Measurements from ENCODE around the gene FRK. TPM values are rescaled to one million over a fixed set of nuclear protein-coding genes. Genes with fewer than 3 reads are reported as not detected.

FRK gene
- total and polyA plus RNA-seq, 5 donors from 2014 or later, result not detected

DNA sequence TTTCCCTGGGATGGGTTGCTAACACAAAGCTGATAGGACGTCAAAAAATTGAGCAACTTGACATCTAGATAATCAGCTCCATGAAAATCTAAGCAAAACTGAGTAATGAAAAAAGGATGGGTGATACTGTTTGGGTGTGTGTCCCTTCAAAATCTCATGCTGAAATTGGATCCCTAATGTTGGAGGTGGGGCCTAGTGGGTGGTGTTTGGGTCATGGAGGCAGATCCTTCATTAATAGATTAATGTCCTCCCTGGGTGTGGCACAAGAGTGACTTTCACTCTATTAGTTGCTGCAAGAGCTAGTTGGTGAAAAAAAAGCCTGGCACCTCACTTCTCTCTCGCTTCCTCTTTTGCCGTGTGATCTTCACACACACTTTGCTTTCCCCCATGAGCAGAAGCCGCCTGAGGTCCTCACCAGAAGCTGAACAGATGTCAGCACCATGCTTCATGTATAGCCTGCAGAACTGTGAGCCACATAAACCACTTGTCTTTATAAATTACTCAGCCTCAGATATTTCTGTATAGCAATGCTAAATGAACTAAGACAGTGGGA is 160.9 kb downstream of the FRK start:
- no peaks in the 10 kb centered on the region for H3K4me1 Mint-ChIP-seq

DNA sequence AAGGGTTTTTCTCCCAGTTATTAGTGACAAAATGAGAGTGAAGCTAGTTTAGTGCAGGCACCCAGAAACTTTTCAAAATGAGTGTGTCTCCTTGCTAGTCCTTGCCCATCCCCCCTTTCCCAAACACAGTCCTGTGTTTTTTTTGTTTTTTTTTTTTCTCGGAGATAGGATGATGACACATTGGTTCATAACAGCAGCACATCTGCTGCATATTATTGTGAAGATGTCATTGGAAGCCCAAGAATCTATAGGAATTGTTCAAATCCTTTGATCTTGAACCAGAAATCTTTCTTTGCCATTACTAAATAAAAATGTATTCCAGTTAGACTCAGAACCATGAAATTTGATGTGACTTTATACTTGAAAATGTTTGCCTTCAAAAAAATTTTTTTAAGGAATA is 162.4 kb downstream of the FRK start:
- Histone ChIP-seq H3K27ac (ENCODE audit: insufficient read depth, low read length, poor library complexity, severe bottlenecking) (no peak overlapping the region), H3K36me3 (ENCODE audit: control insufficient read depth, insufficient read depth, low read length) (no peaks in the 10 kb centered on the region), H3K4me3 (ENCODE audit: low read depth, low read length) (no peak overlapping the region), H3K4me1 (ENCODE audit: control insufficient read depth, insufficient read depth, low read length, poor library complexity, severe bottlenecking) (no peaks in the 10 kb centered on the region), H3K27me3 (ENCODE audit: control insufficient read depth, insufficient read depth, low read length) (no peaks in the 10 kb centered on the region), H3K9me3 (ENCODE audit: control insufficient read depth in 2 of 2, low read length in 2 of 2) (no peaks in the 10 kb centered on the region)
- Mint-ChIP-seq H3K27ac (no peak overlapping the region), H3K36me3 (no peaks in the 10 kb centered on the region), H3K27me3 (no peaks in the 10 kb centered on the region), H3K4me1 (no peaks in the 10 kb centered on the region), H3K9me3 (peaks cover 0 to 2% (median 0%) of the 10 kb centered on the region in 7 donors), H3K4me3 (no peak overlapping the region)
- no peak for ATAC-seq (ENCODE audit: low read depth in 2 of 2)
- no peak for DNase-seq

More for the DNA sequence above, 160.9 kb downstream of the FRK start:
- Mint-ChIP-seq H3K36me3 (no peaks in the 10 kb centered on the region), H3K27me3 (no peaks in the 10 kb centered on the region), H3K9me3 (peaks cover 0 to 2% (median 0%) of the 10 kb centered on the region in 7 donors), H3K4me3 (no peak overlapping the region), H3K27ac (no peak overlapping the region)
- no peaks in the 10 kb centered on the region for H3K36me3 ChIP-seq (ENCODE audit: control insufficient read depth, insufficient read depth, low read length)
- no peaks in the 10 kb centered on the region for H3K27me3 ChIP-seq (ENCODE audit: control insufficient read depth, insufficient read depth, low read length)
- H3K27ac ChIP-seq (ENCODE audit: insufficient read depth, low read length, poor library complexity, severe bottlenecking), result no peak overlapping the region
- no peak overlapping the region for H3K4me3 ChIP-seq (ENCODE audit: low read depth, low read length)
- DNase-seq, result no peak
- H3K9me3 ChIP-seq (ENCODE audit: control insufficient read depth in 2 of 2, low read length in 2 of 2), result no peaks in the 10 kb centered on the region
- no peak for ATAC-seq (ENCODE audit: low read depth in 2 of 2)
- no peaks in the 10 kb centered on the region for H3K4me1 ChIP-seq (ENCODE audit: control insufficient read depth, insufficient read depth, low read length, poor library complexity, severe bottlenecking)

DNA sequence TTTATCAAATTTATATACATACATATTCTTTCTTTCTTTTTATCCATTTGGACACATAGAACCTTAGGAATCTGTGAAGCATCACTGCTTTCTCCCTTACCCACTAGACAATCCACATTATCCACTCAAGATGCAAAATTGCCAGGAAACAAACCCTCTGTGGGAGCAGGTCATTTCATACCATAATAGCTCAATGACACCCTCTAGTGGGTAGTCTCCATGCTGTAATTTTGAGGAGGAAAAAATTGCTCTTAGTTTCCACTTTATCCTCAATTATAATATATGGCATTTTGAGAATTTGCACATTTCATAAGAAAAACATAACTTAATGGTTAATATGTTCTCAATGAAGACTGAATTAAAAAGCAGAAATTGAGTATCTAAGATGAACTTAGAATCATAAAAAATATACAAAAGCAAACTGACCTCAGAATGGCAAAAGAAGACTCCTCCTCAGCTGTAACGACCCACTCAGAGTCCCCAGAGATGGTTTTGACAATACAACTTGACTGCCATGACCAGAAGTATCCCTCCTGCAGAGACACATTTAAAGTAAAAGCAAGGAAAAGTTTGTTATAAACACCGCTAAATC is 164.1 kb downstream of the FRK start:
- Mint-ChIP-seq H3K27me3 (no peaks in the 10 kb centered on the region), H3K9me3 (peaks cover 0 to 2% (median 0%) of the 10 kb centered on the region in 7 donors), H3K36me3 (no peaks in the 10 kb centered on the region), H3K4me3 (no peak overlapping the region), H3K4me1 (no peaks in the 10 kb centered on the region), H3K27ac (no peak overlapping the region)
- no peaks in the 10 kb centered on the region for H3K36me3 ChIP-seq (ENCODE audit: control insufficient read depth, insufficient read depth, low read length)
- ATAC-seq (ENCODE audit: low read depth in 2 of 2), result no peak
- no peaks in the 10 kb centered on the region for H3K27me3 ChIP-seq (ENCODE audit: control insufficient read depth, insufficient read depth, low read length)
- no peak overlapping the region for H3K27ac ChIP-seq (ENCODE audit: insufficient read depth, low read length, poor library complexity, severe bottlenecking)
- peak in 1 of 3 donors; percentile 7 for DNase-seq
- no peak overlapping the region for H3K4me3 ChIP-seq (ENCODE audit: low read depth, low read length)
- H3K9me3 ChIP-seq (ENCODE audit: control insufficient read depth in 2 of 2, low read length in 2 of 2), result no peaks in the 10 kb centered on the region
- no peaks in the 10 kb centered on the region for H3K4me1 ChIP-seq (ENCODE audit: control insufficient read depth, insufficient read depth, low read length, poor library complexity, severe bottlenecking)

DNA sequence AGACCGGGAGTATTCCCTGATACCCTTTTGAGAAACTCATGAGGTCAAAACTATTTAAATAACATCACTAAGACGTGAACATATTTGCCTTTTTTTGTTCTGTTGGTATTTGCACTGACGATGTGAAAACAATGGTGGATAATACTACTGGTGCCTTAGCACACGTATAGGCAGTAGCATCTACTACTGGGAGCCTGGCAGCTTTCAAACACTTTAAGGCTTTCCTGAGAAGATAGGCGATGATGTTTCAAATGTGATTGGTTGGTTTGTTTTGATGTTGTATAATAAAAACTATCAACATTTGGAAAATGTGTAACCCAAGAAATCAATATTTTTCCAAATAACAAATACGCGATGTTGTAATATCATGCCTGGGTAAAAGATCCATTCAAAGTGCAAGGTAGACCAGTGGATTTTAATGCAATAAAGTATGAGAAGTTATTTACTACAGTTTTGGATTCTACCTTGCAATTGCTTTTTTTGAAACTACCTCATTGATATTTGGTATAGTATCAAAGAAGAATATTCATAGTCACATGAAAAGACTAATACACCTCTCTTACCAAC is 166.2 kb downstream of the FRK start:
- no peaks in the 10 kb centered on the region for H3K9me3 ChIP-seq (ENCODE audit: control insufficient read depth in 2 of 2, low read length in 2 of 2)
- H3K4me3 ChIP-seq (ENCODE audit: low read depth, low read length), result no peak overlapping the region
- Mint-ChIP-seq H3K27ac (no peak overlapping the region), H3K9me3 (peaks cover 0 to 2% (median 0%) of the 10 kb centered on the region in 7 donors), H3K36me3 (no peaks in the 10 kb centered on the region), H3K4me3 (no peak overlapping the region), H3K27me3 (no peaks in the 10 kb centered on the region), H3K4me1 (no peaks in the 10 kb centered on the region)
- H3K27me3 ChIP-seq (ENCODE audit: control insufficient read depth, insufficient read depth, low read length), result no peaks in the 10 kb centered on the region
- no peaks in the 10 kb centered on the region for H3K36me3 ChIP-seq (ENCODE audit: control insufficient read depth, insufficient read depth, low read length)
- ATAC-seq (ENCODE audit: low read depth in 2 of 2) (no peak), DNase-seq (no peak)
- H3K4me1 ChIP-seq (ENCODE audit: control insufficient read depth, insufficient read depth, low read length, poor library complexity, severe bottlenecking), result no peaks in the 10 kb centered on the region
- H3K27ac ChIP-seq (ENCODE audit: insufficient read depth, low read length, poor library complexity, severe bottlenecking), result no peak overlapping the region

DNA sequence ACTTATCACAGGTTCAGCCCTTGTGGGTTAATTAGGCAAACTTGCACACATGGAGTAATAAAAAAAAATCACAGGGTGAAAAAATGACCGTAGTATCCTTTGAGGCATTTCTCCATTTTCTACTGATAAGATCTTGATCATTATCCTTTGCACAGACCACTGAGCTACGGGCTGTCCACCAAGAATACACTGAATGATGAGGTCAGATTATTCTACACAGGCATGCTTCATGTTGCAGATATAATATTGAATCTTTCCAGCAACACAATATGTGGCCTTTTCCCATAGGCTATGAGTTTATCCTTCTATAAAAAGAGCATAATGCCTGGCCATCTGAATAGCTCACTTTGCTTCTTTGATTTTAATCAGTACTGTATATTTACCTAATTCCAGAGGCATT is 168.9 kb downstream of the FRK start:
- Histone ChIP-seq H3K9me3 (ENCODE audit: control insufficient read depth in 2 of 2, low read length in 2 of 2) (no peaks in the 10 kb centered on the region), H3K27ac (ENCODE audit: insufficient read depth, low read length, poor library complexity, severe bottlenecking) (no peak overlapping the region), H3K4me3 (ENCODE audit: low read depth, low read length) (no peak overlapping the region), H3K36me3 (ENCODE audit: control insufficient read depth, insufficient read depth, low read length) (no peaks in the 10 kb centered on the region), H3K4me1 (ENCODE audit: control insufficient read depth, insufficient read depth, low read length, poor library complexity, severe bottlenecking) (no peaks in the 10 kb centered on the region), H3K27me3 (ENCODE audit: control insufficient read depth, insufficient read depth, low read length) (no peaks in the 10 kb centered on the region)
- Mint-ChIP-seq H3K4me1 (no peaks in the 10 kb centered on the region), H3K4me3 (no peak overlapping the region), H3K36me3 (no peaks in the 10 kb centered on the region), H3K27me3 (no peaks in the 10 kb centered on the region), H3K9me3 (peaks cover 0 to 2% (median 0%) of the 10 kb centered on the region in 7 donors), H3K27ac (no peak overlapping the region)
- DNase-seq (no peak), ATAC-seq (ENCODE audit: low read depth in 2 of 2) (no peak)

DNA sequence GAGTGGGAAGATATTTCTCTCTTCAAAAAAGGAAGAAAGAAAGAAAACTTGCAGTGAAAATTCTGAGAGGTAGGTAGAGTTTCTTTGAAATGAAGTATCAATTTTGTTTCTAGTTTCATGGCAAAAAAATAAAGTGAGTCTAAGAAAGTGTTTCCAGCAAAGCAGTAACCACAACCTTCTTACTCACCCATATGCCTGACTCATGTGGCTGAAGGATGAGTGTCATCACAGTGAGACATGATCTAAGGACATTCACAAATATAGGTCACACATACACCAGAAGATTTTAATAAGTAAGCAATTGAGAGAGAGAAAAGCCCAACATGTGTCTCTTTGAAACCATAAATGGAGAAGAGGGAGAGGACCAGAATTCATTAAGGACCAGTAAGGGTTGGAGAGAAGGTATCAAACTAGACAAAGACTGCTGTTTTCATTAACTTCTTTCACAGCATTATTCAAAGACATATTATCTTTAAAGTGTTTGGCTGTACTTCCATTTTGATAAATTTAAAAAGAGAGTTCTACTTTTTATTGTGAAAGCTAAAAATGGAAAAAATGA is 169.5 kb downstream of the FRK start:
- no peak overlapping the region for H3K27ac ChIP-seq (ENCODE audit: insufficient read depth, low read length, poor library complexity, severe bottlenecking)
- H3K27me3 Mint-ChIP-seq, result no peaks in the 10 kb centered on the region
- no peak for ATAC-seq (ENCODE audit: low read depth in 2 of 2)

DNA sequence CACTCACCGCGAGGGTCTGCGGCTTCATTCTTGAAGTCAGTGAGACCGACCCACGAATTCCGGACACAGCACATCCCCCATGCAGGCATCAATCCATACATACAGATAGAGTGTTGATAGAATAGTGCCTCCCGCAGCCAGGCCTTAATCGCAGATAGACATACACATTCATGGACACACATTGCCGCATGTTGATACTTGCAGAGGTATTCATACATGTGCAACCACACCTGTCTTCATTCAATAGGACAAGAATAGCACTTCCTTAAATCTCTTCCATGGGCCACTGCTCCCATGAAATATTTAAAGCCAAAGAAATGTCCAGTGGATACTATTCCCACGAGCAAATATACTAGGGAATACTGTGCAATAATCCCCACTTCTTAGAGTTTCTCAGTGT is 170.5 kb downstream of the FRK start:
- DNase-seq (no peak), ATAC-seq (ENCODE audit: low read depth in 2 of 2) (no peak)
- Mint-ChIP-seq H3K27ac (no peak overlapping the region), H3K36me3 (no peaks in the 10 kb centered on the region), H3K27me3 (no peaks in the 10 kb centered on the region), H3K4me3 (no peak overlapping the region), H3K9me3 (peaks cover 0 to 2% (median 0%) of the 10 kb centered on the region in 7 donors), H3K4me1 (no peaks in the 10 kb centered on the region)
- Histone ChIP-seq H3K27me3 (ENCODE audit: control insufficient read depth, insufficient read depth, low read length) (no peaks in the 10 kb centered on the region), H3K4me3 (ENCODE audit: low read depth, low read length) (no peak overlapping the region), H3K27ac (ENCODE audit: insufficient read depth, low read length, poor library complexity, severe bottlenecking) (no peak overlapping the region), H3K36me3 (ENCODE audit: control insufficient read depth, insufficient read depth, low read length) (no peaks in the 10 kb centered on the region), H3K9me3 (ENCODE audit: control insufficient read depth in 2 of 2, low read length in 2 of 2) (no peaks in the 10 kb centered on the region), H3K4me1 (ENCODE audit: control insufficient read depth, insufficient read depth, low read length, poor library complexity, severe bottlenecking) (no peaks in the 10 kb centered on the region)

More for the DNA sequence above, 169.5 kb downstream of the FRK start:
- H3K27me3 ChIP-seq (ENCODE audit: control insufficient read depth, insufficient read depth, low read length), result no peaks in the 10 kb centered on the region
- peak in 1 of 3 donors; percentile 3 for DNase-seq
- no peaks in the 10 kb centered on the region for H3K9me3 ChIP-seq (ENCODE audit: control insufficient read depth in 2 of 2, low read length in 2 of 2)
- H3K4me3 Mint-ChIP-seq, result no peak overlapping the region
- no peaks in the 10 kb centered on the region for H3K4me1 Mint-ChIP-seq
- H3K36me3 ChIP-seq (ENCODE audit: control insufficient read depth, insufficient read depth, low read length), result no peaks in the 10 kb centered on the region
- H3K4me1 ChIP-seq (ENCODE audit: control insufficient read depth, insufficient read depth, low read length, poor library complexity, severe bottlenecking), result no peaks in the 10 kb centered on the region
- H3K4me3 ChIP-seq (ENCODE audit: low read depth, low read length), result no peak overlapping the region
- no peaks in the 10 kb centered on the region for H3K36me3 Mint-ChIP-seq
- no peak overlapping the region for H3K27ac Mint-ChIP-seq
- peaks cover 0 to 2% (median 0%) of the 10 kb centered on the region in 7 donors for H3K9me3 Mint-ChIP-seq

Data from CD4-positive, CD25-positive, alpha-beta regulatory T cell (primary cell).